ENCODE results near the gene MPRIP. TPM values are rescaled to one million over a fixed set of nuclear protein-coding genes. Genes with fewer than 3 reads are reported as not detected.

MPRIP gene
- total RNA-seq, 1 experiment from 2014 or later = 140 TPM

- no peak for TF ChIP-seq ZNF138 (CRISPR knock-in tag; conservative IDR thresholded peaks at IDR 0.05)
- TF ChIP-seq RELA (CRISPR knock-in tag; IDR thresholded peaks at IDR 0.05; ENCODE audit: borderline replicate concordance) = no peak
- TF ChIP-seq USF2 (CRISPR knock-in tag; IDR thresholded peaks at IDR 0.05) = no peak
- no peak for TF ChIP-seq JUN (CRISPR knock-in tag; IDR thresholded peaks at IDR 0.05)
- no peak for TF ChIP-seq ZBTB21 (CRISPR knock-in tag; IDR thresholded peaks at IDR 0.05; ENCODE audit: borderline replicate concordance)
- TF ChIP-seq JAZF1 (CRISPR knock-in tag; IDR thresholded peaks at IDR 0.05) = no peak
- no peak for TF ChIP-seq AFF4 (CRISPR knock-in tag; IDR thresholded peaks at IDR 0.05; ENCODE audit: borderline replicate concordance)
- TF ChIP-seq NFYB (CRISPR knock-in tag; conservative IDR thresholded peaks at IDR 0.05; ENCODE audit: low read depth) = no peak
- no peak for TF ChIP-seq ZNF532 (CRISPR knock-in tag; IDR thresholded peaks at IDR 0.05; ENCODE audit: borderline replicate concordance)
- no peak overlapping the region for H3K27ac Mint-ChIP-seq
- H3K4me1 Mint-ChIP-seq = 0 out of 2 replicates have a peak, but pooled peaks cover 4% of the 10 kb centered on the region
- no peak for DNase-seq (ENCODE audit: low spot score)
- ChIA-PET POLR2A (no interaction called here), CTCF (interaction anchor here (1.0 to 8.1 kb wide), 4 partner anchors 12 to 139 kb away, joined by 3 to 77 read pairs (median 6); no protein-coding TSS in a partner anchor)
- H3K36me3 Mint-ChIP-seq = no peaks in the 10 kb centered on the region
- H3K4me3 Mint-ChIP-seq = no peak overlapping the region
- no peak for ATAC-seq
- no peaks in the 10 kb centered on the region for H3K27me3 Mint-ChIP-seq (ENCODE audit: low read depth)
- no peaks in the 10 kb centered on the region for H3K9me3 Mint-ChIP-seq
These were observed 88.0 kb downstream of the MPRIP start for GRCh38 chr17:17130077-17130844.

GRCh38 chr17:17131839-17132238 lies 89.6 kb downstream of the MPRIP start:
- H3K36me3 Mint-ChIP-seq = peaks cover 4% of the 10 kb centered on the region
- POLR2A ChIA-PET = no interaction called here

More at GRCh38 chr17:17131839-17132238, 89.6 kb downstream of the MPRIP start:
- Mint-ChIP-seq H3K9me3 (no peaks in the 10 kb centered on the region), H3K27ac (no peak overlapping the region; the same call in 1 of the 2 replicates), H3K4me1 (0 out of 2 replicates have a peak, but pooled peaks cover 4% of the 10 kb centered on the region), H3K27me3 (ENCODE audit: low read depth) (no peaks in the 10 kb centered on the region), H3K4me3 (no peak overlapping the region)
- no peak for ATAC-seq
- TF ChIP-seq GRHL2 (CRISPR knock-in tag; IDR thresholded peaks at IDR 0.05; ENCODE audit: insufficient replicate concordance, severe bottlenecking) (no peak), USF2 (CRISPR knock-in tag; IDR thresholded peaks at IDR 0.05) (peak; percentile 26; the same call in 1 of the 2 replicates)
- CTCF ChIA-PET = interaction anchor here (1.4 to 8.1 kb wide), 2 partner anchors 11 to 23 kb away, joined by 3 to 77 read pairs; no protein-coding TSS in a partner anchor
- no peak for DNase-seq (ENCODE audit: low spot score)
